ENCODE measurements around the gene PPP1R10. TPM values are rescaled to one million over a fixed set of nuclear protein-coding genes. Genes with fewer than 3 reads are reported as not detected.

Gene PPP1R10
- total RNA-seq, 2 experiments from 2014 or later = 92.9 to 98.7 TPM

GRCh38 chr6:30554404-30554803, 62.6 kb downstream of the PPP1R10 start:
- CTCF ChIA-PET = interaction anchor here (1.0 to 6.3 kb wide), 5 partner anchors 10 to 162 kb away, joined by 4 to 43 read pairs (median 5); no protein-coding TSS in a partner anchor
- POLR2A ChIA-PET = interaction anchor here (0.9 kb wide), 1 partner anchor 10 kb away, joined by 5 read pairs; no protein-coding TSS in a partner anchor

Other genes with a start within 250 kb of the PPP1R10 start
- 100 to 1,000 TPM; 349 to 357 TPM for gene HLA-E, start 127.7 kb downstream of the PPP1R10 start, total RNA-seq
- gene GNL1, start 60.8 kb downstream of the PPP1R10 start, total RNA-seq = 100 to 1,000 TPM; 112 to 119 TPM
- gene PRR3, start 59.9 kb downstream of the PPP1R10 start, total RNA-seq = 10 to 100 TPM; 28.5 to 30.5 TPM
- gene ABCF1, start 45.8 kb downstream of the PPP1R10 start, total RNA-seq = 100 to 1,000 TPM; 128 to 132 TPM
- gene MRPS18B, start 597 bp upstream of the PPP1R10 start, total RNA-seq = 100 to 1,000 TPM; 105 to 106 TPM
- 1 to 10 TPM; 9.7 to 9.8 TPM for gene ATAT1, start 9.6 kb upstream of the PPP1R10 start, total RNA-seq
- 10 to 100 TPM; 28.1 to 32.4 TPM for gene C6orf136, start 29.9 kb upstream of the PPP1R10 start, total RNA-seq
- 10 to 100 TPM; 44.0 to 46.8 TPM for gene DHX16, start 55.8 kb upstream of the PPP1R10 start, total RNA-seq
- 100 to 1,000 TPM; 146 to 149 TPM for gene PPP1R18, start 69.4 kb upstream of the PPP1R10 start, total RNA-seq
- 10 to 100 TPM; 26.9 to 27.1 TPM for gene NRM, start 73.7 kb upstream of the PPP1R10 start, total RNA-seq
- gene MDC1, start 100.0 kb upstream of the PPP1R10 start, total RNA-seq = 10 to 100 TPM; 66.4 to 70.2 TPM
- 1,000 to 10,000 TPM; 1,549 to 1,571 TPM for gene TUBB, start 103.1 kb upstream of the PPP1R10 start, total RNA-seq
- 100 to 1,000 TPM; 178 to 186 TPM for gene FLOT1, start 125.4 kb upstream of the PPP1R10 start, total RNA-seq
- 100 to 1,000 TPM; 312 to 322 TPM for gene IER3, start 127.3 kb upstream of the PPP1R10 start, total RNA-seq

All from activated CD8-positive, alpha-beta memory T cell treated with anti-CD3 and anti-CD28 coated beads for 36 hours (primary cell).